HepG2 (cell line): ENCODE measurements around the gene PGP. TPM values are rescaled to one million over a fixed set of nuclear protein-coding genes. Genes with fewer than 3 reads are reported as not detected.

Source experiments
- ADNP ChIP-seq: sonication (generic); formaldehyde crosslinking; IDR thresholded peaks from 2 replicates; pipeline ENCODE4 v1.4.0; 2020; ENCODE audit warnings: missing genetic modification reagents
- GABPB1 ChIP-seq: IDR thresholded peaks from 2 replicates; pipeline ENCODE4 v1.6.1; 2016; ENCODE audit warnings: mild to moderate bottlenecking, missing genetic modification reagents, moderate library complexity, missing compliant biosample characterization
- HOMEZ ChIP-seq: IDR thresholded peaks from 2 replicates; pipeline ENCODE4 v1.6.1; 2016; ENCODE audit warnings: low read depth
- KLF16 ChIP-seq, 2 experiments: sonication (generic) in 1 of 2; formaldehyde crosslinking in 1 of 2; IDR thresholded peaks; 2 replicates each; pipeline versions ENCODE4 v1.6.1 to v1.8.0; 2016 to 2023; ENCODE audit warnings: missing genetic modification reagents in 2 of 2, missing compliant biosample characterization in 1 of 2
- KLF9 ChIP-seq: IDR thresholded peaks from 2 replicates; pipeline ENCODE4 v1.6.1; 2016; ENCODE audit warnings: low read depth
- NR2F6 ChIP-seq, 2 experiments: IDR thresholded peaks; 2 replicates each; pipeline ENCODE4 v1.6.1; 2016; ENCODE audit warnings: antibody characterized with exemption in 1 of 2, mild to moderate bottlenecking in 1 of 2
- PHF5A ChIP-seq: IDR thresholded peaks from one replicate; pipeline ENCODE4 v1.6.1; 2018; ENCODE audit warnings: low read depth, missing genetic modification reagents; ENCODE audit not compliant: unreplicated experiment
- PLRG1 ChIP-seq: fragments of 450-650 bp; conservative IDR thresholded peaks from 2 replicates; pipeline ENCODE4 v1.6.1; 2016
- RFX5 ChIP-seq: IDR thresholded peaks from 2 replicates; pipeline ENCODE4 v1.6.1; 2011; ENCODE audit warnings: low read depth, low read length, improper control_type of control experiment
- TCF12 ChIP-seq, 2 experiments: fragments of 450-650 bp in 1 of 2; sonication (generic) in 1 of 2; formaldehyde crosslinking in 1 of 2; IDR thresholded peaks; 2 replicates each; pipeline versions ENCODE4 v1.6.1 to v1.8.0; 2017 to 2022; ENCODE audit warnings: antibody characterized with exemption in 1 of 2, mild to moderate bottlenecking in 1 of 2, missing genetic modification reagents in 1 of 2, moderate library complexity in 1 of 2
- ZBTB21 ChIP-seq: sonication (generic); formaldehyde crosslinking; IDR thresholded peaks from 2 replicates; pipeline ENCODE4 v1.4.0; 2020; ENCODE audit warnings: missing genetic modification reagents
- ZBTB3 ChIP-seq: sonication (generic); formaldehyde crosslinking; IDR thresholded peaks from 2 replicates; pipeline ENCODE4 v1.4.0; 2020; ENCODE audit warnings: low read depth, mild to moderate bottlenecking, moderate library complexity, missing genetic modification reagents, borderline replicate concordance
- ZBTB42 ChIP-seq: sonication (generic); formaldehyde crosslinking; IDR thresholded peaks from 2 replicates; pipeline ENCODE4 v1.5.0; 2020; ENCODE audit warnings: mild to moderate bottlenecking, missing genetic modification reagents
- ZFP36L1 ChIP-seq: sonication (generic); formaldehyde crosslinking; IDR thresholded peaks from 2 replicates; pipeline ENCODE4 v1.8.0; 2022; ENCODE audit warnings: mild to moderate bottlenecking, missing genetic modification reagents, moderate library complexity
- ZNF138 ChIP-seq: sonication (generic); formaldehyde crosslinking; IDR thresholded peaks from 2 replicates; pipeline ENCODE4 v1.5.0; 2020; ENCODE audit warnings: mild to moderate bottlenecking, low read depth, missing genetic modification reagents
- ZNF160 ChIP-seq: sonication (generic); formaldehyde crosslinking; IDR thresholded peaks from 2 replicates; pipeline ENCODE4 v1.8.0; 2022; ENCODE audit warnings: mild to moderate bottlenecking, inconsistent platforms, missing genetic modification reagents
- ZNF24 ChIP-seq: fragments of 450-650 bp; IDR thresholded peaks from 2 replicates; pipeline ENCODE4 v1.6.1; 2017; ENCODE audit warnings: antibody characterized with exemption, mild to moderate bottlenecking
- ZNF337 ChIP-seq: sonication (generic); formaldehyde crosslinking; IDR thresholded peaks from 2 replicates; pipeline ENCODE4 v1.5.1; 2020; ENCODE audit warnings: missing genetic modification reagents, low read depth, mild to moderate bottlenecking, borderline replicate concordance
- ZNF34 ChIP-seq: sonication (generic); formaldehyde crosslinking; IDR thresholded peaks from 2 replicates; pipeline ENCODE4 v1.4.0; 2020; ENCODE audit warnings: mild to moderate bottlenecking, missing genetic modification reagents, borderline replicate concordance
- ZNF530 ChIP-seq: sonication (generic); formaldehyde crosslinking; IDR thresholded peaks from 2 replicates; pipeline ENCODE4 v1.5.0; 2020; ENCODE audit warnings: low read depth, mild to moderate bottlenecking, missing genetic modification reagents
- ZNF768 ChIP-seq: sonication (generic); formaldehyde crosslinking; IDR thresholded peaks from 2 replicates; pipeline ENCODE4 v1.4.0; 2020; ENCODE audit warnings: missing genetic modification reagents
- ZNF883 ChIP-seq: sonication (generic); formaldehyde crosslinking; IDR thresholded peaks from 2 replicates; pipeline ENCODE4 v1.5.1; 2020; ENCODE audit warnings: mild to moderate bottlenecking, missing genetic modification reagents; ENCODE audit errors: not compliant biosample characterization
- polyA plus RNA-seq, 8 experiments: library from polyadenylated mRNA; depleted of rRNA in 3 of 8; stranded (reverse) in 7 of 8; unstranded in 1 of 8; fragments of >200 nt; fragmentation: Illumina TruSeq in 4 of 8; extraction: Trizol in 4 of 8; gene quantifications; 2 replicates each; pipeline versions ENCODE4 v1.2.1 to v1.2.3, GENCODE V29; 2011 to 2016; ENCODE audit warnings: low read depth in 4 of 8, missing spikeins in 1 of 8, mixed read lengths in 1 of 8; ENCODE audit not compliant: insufficient read depth in 1 of 8
- total RNA-seq, 5 experiments: library from RNA; depleted of rRNA; stranded (reverse); fragments of >200 nt; fragmentation: Illumina TruSeq; extraction: Trizol; gene quantifications; 2 replicates each; pipeline ENCODE4 v1.2.3, GENCODE V29; 2016; ENCODE audit warnings: low read depth in 1 of 5
- TF ChIP-seq, protein P1 (sequence below): sonication (generic); formaldehyde crosslinking; IDR thresholded peaks from 2 replicates; pipeline ENCODE4 v1.5.1; 2020; ENCODE audit warnings: missing genetic modification reagents, mild to moderate bottlenecking, borderline replicate concordance
- TF ChIP-seq, protein P2 (sequence below): sonication (generic); formaldehyde crosslinking; IDR thresholded peaks from 2 replicates; pipeline ENCODE4 v1.4.0; 2020; ENCODE audit warnings: missing genetic modification reagents, mild to moderate bottlenecking, borderline replicate concordance
- TF ChIP-seq, protein P3 (sequence below): sonication (generic); formaldehyde crosslinking; IDR thresholded peaks from 2 replicates; pipeline ENCODE4 v1.4.0; 2020; ENCODE audit warnings: mild to moderate bottlenecking, missing genetic modification reagents

Gene PGP
- total and polyA plus RNA-seq, 2 of the 13 experiments (the other 11 are each of a cell fraction or from before 2014, with no cell fraction given), result 7.3 to 18.3 TPM

- TF ChIP-seq RFX5, result no peak
- peak; percentile 63 for TF ChIP-seq HOMEZ (CRISPR knock-in tag)
- TF ChIP-seq, protein P1, sequence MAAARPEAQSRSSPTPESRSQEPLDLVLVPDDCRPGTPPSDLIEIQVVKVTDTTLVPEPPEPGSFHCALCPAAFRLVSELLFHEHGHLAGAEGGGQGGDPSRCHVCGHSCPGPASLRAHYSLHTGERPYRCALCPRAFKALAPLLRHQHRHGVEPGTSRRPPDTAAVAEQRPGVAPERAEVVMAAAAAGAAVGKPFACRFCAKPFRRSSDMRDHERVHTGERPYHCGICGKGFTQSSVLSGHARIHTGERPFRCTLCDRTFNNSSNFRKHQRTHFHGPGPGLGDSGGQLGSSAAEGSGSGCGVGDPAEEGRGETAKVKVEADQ, result peak; percentile 71
- peak; percentile 94 for TF ChIP-seq GABPB1 (CRISPR knock-in tag)
- no peak for TF ChIP-seq ZNF530 (CRISPR knock-in tag)
- TF ChIP-seq ZNF883 (CRISPR knock-in tag), result peak; percentile 83
- peak; percentile 78; the same call in 1 of the 2 replicates for TF ChIP-seq ZNF768 (CRISPR knock-in tag)
- TF ChIP-seq ZBTB42 (CRISPR knock-in tag), result no peak
- TF ChIP-seq TCF12 (IDR thresholded peaks at IDR 0.05), result no peak
- no peak; the same call in 1 of the 2 replicates for TF ChIP-seq TCF12 (CRISPR knock-in tag; IDR thresholded peaks at IDR 0.05)
- no peak for TF ChIP-seq ADNP (CRISPR knock-in tag)
- TF ChIP-seq ZNF337 (CRISPR knock-in tag), result no peak
- peak; percentile 25; the same call in 1 of the 2 replicates for TF ChIP-seq KLF9 (CRISPR knock-in tag)
- TF ChIP-seq PHF5A (CRISPR knock-in tag), result no peak
- TF ChIP-seq ZBTB21 (CRISPR knock-in tag), result no peak
- peak; percentile 37; the same call in 1 of the 2 replicates for TF ChIP-seq NR2F6 (IDR thresholded peaks at IDR 0.05)
- peak; percentile 87 for TF ChIP-seq NR2F6 (CRISPR knock-in tag; IDR thresholded peaks at IDR 0.05)
- TF ChIP-seq ZNF160 (CRISPR knock-in tag), result peak; percentile 62
- TF ChIP-seq ZBTB3 (CRISPR knock-in tag), result no peak
- no peak; the same call in 1 of the 2 replicates for TF ChIP-seq ZNF138 (CRISPR knock-in tag)
- no peak for TF ChIP-seq ZNF24
- TF ChIP-seq ZNF34, result no peak
- peak in 1 of 2 experiments; percentile 81; a peak in 2 of 4 replicates for TF ChIP-seq KLF16 (CRISPR knock-in tag; IDR thresholded peaks at IDR 0.05)
- TF ChIP-seq ZFP36L1 (CRISPR knock-in tag), result peak; percentile 53; the same call in 1 of the 2 replicates
- TF ChIP-seq, protein P2, sequence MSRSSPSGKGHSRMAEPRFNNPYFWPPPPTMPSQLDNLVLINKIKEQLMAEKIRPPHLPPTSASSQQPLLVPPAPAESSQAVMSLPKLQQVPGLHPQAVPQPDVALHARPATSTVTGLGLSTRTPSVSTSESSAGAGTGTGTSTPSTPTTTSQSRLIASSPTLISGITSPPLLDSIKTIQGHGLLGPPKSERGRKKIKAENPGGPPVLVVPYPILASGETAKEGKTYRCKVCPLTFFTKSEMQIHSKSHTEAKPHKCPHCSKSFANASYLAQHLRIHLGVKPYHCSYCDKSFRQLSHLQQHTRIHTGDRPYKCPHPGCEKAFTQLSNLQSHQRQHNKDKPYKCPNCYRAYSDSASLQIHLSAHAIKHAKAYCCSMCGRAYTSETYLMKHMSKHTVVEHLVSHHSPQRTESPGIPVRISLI (CRISPR knock-in tag), result no peak
- TF ChIP-seq, protein P3, sequence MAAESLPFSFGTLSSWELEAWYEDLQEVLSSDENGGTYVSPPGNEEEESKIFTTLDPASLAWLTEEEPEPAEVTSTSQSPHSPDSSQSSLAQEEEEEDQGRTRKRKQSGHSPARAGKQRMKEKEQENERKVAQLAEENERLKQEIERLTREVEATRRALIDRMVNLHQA (CRISPR knock-in tag), result no peak
- no peak for TF ChIP-seq PLRG1
Observed at GRCh38 chr16:2251296-2252111, 36.9 kb upstream of the PGP start, which contains the start of gene ECI1 (continued).
